ENCODE data around the gene REV1.
"Not testable (repeated sequence)": the region's sequence is repeated elsewhere in the genome, so short reads cannot be mapped to it uniquely, and the experiment has no call there.

Gene REV1

GRCh38 chr2:99373144-99373543, 116.7 kb downstream of the REV1 start:
- POLR2A ChIA-PET, result no interaction called here
- TF ChIP-seq, protein P1, sequence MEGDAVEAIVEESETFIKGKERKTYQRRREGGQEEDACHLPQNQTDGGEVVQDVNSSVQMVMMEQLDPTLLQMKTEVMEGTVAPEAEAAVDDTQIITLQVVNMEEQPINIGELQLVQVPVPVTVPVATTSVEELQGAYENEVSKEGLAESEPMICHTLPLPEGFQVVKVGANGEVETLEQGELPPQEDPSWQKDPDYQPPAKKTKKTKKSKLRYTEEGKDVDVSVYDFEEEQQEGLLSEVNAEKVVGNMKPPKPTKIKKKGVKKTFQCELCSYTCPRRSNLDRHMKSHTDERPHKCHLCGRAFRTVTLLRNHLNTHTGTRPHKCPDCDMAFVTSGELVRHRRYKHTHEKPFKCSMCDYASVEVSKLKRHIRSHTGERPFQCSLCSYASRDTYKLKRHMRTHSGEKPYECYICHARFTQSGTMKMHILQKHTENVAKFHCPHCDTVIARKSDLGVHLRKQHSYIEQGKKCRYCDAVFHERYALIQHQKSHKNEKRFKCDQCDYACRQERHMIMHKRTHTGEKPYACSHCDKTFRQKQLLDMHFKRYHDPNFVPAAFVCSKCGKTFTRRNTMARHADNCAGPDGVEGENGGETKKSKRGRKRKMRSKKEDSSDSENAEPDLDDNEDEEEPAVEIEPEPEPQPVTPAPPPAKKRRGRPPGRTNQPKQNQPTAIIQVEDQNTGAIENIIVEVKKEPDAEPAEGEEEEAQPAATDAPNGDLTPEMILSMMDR (IDR thresholded peaks at IDR 0.05; ENCODE audit: control extremely low read depth, extremely low read depth, low read depth, missing control alignments), result no peak
- no peak for DNase-seq (ENCODE audit: extremely low spot score)
- CTCF ChIA-PET, result interaction anchor here (1.3 kb wide), 1 partner anchor 26 kb away, joined by 4 read pairs; no protein-coding TSS in a partner anchor

DNA sequence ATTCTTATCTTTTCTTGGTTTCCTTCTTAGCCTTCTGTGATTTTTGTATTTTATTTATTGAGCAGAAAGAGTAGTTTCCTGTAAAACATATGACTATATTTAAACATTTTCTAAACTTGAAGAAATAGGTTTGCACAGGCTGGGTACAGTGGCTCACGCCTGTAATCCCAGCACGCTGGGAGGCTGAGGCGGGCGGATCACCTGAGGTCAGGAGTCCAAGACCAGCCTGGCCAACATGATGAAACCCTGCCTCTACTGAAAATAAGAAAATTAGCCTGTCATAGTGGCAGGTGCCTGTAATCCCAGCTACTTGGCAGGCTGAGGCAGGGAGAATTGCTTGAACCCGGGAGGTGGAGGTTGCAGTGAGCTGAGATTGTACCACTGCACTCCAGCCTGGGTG, 121.0 kb downstream of the REV1 start:
- DNase-seq (ENCODE audit: extremely low spot score); POLR2A ChIA-PET: not testable (repeated sequence)
- CTCF ChIA-PET, result interaction anchor here (1.3 to 1.4 kb wide), 2 partner anchors 14 to 64 kb away, joined by 3 to 4 read pairs; no protein-coding TSS in a partner anchor

GRCh38 chr2:99365661-99366060, 124.2 kb downstream of the REV1 start:
- ChIA-PET CTCF (interaction anchor here (0.7 to 2.9 kb wide), 11 partner anchors 9 to 717 kb away, joined by 3 to 8 read pairs (median 4); partner anchors contain the start of gene TXNDC9), POLR2A (interaction anchor here (0.5 kb wide), 1 partner anchor 26 kb away, joined by 6 read pairs; no protein-coding TSS in a partner anchor)
- no peak for DNase-seq (ENCODE audit: extremely low spot score)
- TF ChIP-seq, protein P1 (IDR thresholded peaks at IDR 0.05; ENCODE audit: control extremely low read depth, extremely low read depth, low read depth, missing control alignments), result no peak

DNA sequence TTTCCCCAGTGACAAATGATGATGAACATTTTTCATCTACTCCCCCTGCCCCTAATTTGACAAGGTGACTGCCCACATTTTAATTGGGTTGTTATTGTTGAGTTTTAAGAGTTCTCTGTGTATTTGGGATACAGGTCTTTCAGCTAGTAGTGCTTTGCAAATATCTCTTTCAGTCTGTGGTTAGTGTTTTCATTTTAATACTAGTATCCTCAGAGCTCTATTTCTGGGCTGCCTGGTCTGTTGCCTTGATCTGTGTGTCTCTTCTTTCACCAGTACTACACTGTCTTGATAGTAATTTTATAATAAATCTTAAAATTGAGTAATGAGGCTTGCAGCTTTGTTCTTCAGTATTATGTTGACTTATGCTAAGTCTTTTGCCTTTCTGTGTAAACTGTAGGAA, 133.0 kb downstream of the REV1 start:
- DNase-seq (ENCODE audit: extremely low spot score), result no peak
- ChIA-PET POLR2A (interaction anchor here (0.7 to 1.2 kb wide), 2 partner anchors 9 to 185 kb away, joined by 3 read pairs; no protein-coding TSS in a partner anchor), CTCF (interaction anchor here (1.1 to 3.0 kb wide), 6 partner anchors 9 to 177 kb away, joined by 3 to 18 read pairs (median 6); partner anchors contain the start of genes EIF5B and TXNDC9)
- TF ChIP-seq, protein P1 (IDR thresholded peaks at IDR 0.05; ENCODE audit: control extremely low read depth, extremely low read depth, low read depth, missing control alignments), result no peak

GRCh38 chr2:99354825-99355224, 135.0 kb downstream of the REV1 start:
- POLR2A ChIA-PET; DNase-seq (ENCODE audit: extremely low spot score): not testable (repeated sequence)
- CTCF ChIA-PET, result interaction anchor here (0.6 to 2.0 kb wide), 7 partner anchors 11 to 48 kb away, joined by 3 to 8 read pairs (median 3); partner anchors contain the start of gene EIF5B

- POLR2A ChIA-PET, result no interaction called here
- no peak for DNase-seq (ENCODE audit: extremely low spot score)
- TF ChIP-seq, protein P1 (IDR thresholded peaks at IDR 0.05; ENCODE audit: control extremely low read depth, extremely low read depth, low read depth, missing control alignments), result no peak
- CTCF ChIA-PET, result interaction anchor here (0.6 to 1.8 kb wide), 5 partner anchors 12 to 49 kb away, joined by 3 to 5 read pairs (median 3); no protein-coding TSS in a partner anchor
Observed at GRCh38 chr2:99354070-99354469, 135.7 kb downstream of the REV1 start.

Data from GM10248 (cell line).